IPS-18a (cell line): ENCODE data around the gene KIF1A.
"Not testable (repeated sequence)": the region's sequence is repeated elsewhere in the genome, so short reads cannot be mapped to it uniquely, and the experiment has no call there.

Experiments used
- H3K27ac ChIP-seq: one replicate; pipeline ENCODE4 v1.5.1; 2013; ENCODE audit warnings: low read length
- H3K27me3 ChIP-seq: one replicate; pipeline ENCODE4 v1.6.1; 2013; ENCODE audit warnings: mild to moderate bottlenecking, low read length; ENCODE audit not compliant: control insufficient read depth, insufficient read depth
- H3K36me3 ChIP-seq: one replicate; pipeline ENCODE4 v1.6.1; 2013; ENCODE audit warnings: low read depth, low read length; ENCODE audit not compliant: control insufficient read depth
- H3K4me1 ChIP-seq: one replicate; pipeline ENCODE4 v1.6.1; 2013; ENCODE audit warnings: low read depth, low read length; ENCODE audit not compliant: control insufficient read depth
- H3K4me3 ChIP-seq: one replicate; pipeline ENCODE4 v1.5.1; 2013; ENCODE audit warnings: low read length
- H3K9ac ChIP-seq: one replicate; pipeline ENCODE4 v1.6.1; 2013; ENCODE audit warnings: mild to moderate bottlenecking, low read length, moderate library complexity
- H3K9me3 ChIP-seq: one replicate; pipeline ENCODE4 v1.6.1; 2013; ENCODE audit warnings: low read depth, low read length; ENCODE audit not compliant: control insufficient read depth

The KIF1A gene

DNA sequence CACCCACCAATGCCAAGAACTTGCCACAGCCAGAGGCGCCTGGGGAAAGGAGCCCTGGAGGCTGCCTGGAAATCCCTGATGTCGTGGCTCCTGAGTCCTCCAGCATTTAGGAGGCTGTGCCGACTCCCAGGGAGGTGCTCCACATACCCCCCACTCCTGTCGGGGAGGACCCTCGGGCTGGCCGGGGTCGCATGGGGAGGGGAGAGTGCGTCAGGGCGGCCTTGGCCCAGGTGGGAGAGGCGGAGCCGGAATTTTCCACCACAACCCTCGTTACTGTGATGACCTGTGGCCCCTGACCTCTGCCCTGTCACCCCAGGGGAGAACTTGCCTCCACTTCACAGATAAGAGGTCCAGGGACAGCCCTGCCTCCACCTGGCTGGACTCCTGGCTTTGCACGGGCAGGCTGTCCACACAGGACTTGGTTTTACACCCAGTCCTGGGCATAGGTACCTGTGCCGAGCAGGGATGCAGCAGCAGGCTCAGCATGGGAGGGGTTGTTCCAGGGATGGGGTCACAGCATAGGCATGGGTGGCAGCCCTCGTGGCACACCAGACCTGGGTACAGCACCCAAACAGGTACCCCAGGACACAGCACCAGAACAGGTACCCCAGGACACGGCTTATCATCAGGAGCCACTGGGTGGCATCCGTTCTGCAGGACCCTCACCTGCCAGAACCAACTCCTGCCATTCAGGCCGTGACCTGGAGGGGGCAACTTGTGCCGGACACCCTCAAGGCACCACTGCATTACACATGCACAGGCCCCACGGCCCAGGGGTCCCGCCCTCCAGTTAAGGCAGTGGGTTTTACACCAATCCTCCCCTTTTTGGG lies 36.3 kb upstream of the KIF1A start:
- Histone ChIP-seq H3K27ac (no peak overlapping the region), H3K9ac (no peak overlapping the region), H3K36me3 (no peaks in the 10 kb centered on the region), H3K9me3 (no peaks in the 10 kb centered on the region), H3K4me1 (peaks cover 2% of the 10 kb centered on the region), H3K4me3 (no peak overlapping the region), H3K27me3 (no peaks in the 10 kb centered on the region)

DNA sequence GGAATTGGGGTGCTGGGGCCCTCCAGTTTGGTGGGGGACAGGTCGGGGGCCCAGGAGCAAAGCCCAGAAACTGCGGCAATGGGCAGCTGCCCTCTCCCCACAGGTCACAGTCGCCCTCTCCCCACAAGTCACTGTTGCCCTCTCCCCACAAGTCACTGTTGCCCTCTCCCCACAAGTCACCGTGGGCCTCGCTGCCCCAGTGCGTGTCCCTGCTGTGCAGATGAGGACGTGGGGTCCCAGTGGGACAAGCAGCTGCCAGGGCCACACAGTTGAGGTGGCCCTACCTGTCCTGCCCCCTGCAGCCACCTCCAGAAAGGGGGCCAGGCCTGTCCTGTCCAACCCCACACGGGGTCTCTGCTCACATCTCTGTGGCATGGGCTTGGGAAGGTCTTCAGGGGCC lies 35.7 kb upstream of the KIF1A start:
- H3K4me1 ChIP-seq: peaks cover 3% of the 10 kb centered on the region
- H3K27me3 ChIP-seq: no peaks in the 10 kb centered on the region
- H3K27ac ChIP-seq: no peak overlapping the region
- H3K9ac ChIP-seq: no peak overlapping the region
- H3K36me3 ChIP-seq: no peaks in the 10 kb centered on the region
- H3K9me3 ChIP-seq: no peaks in the 10 kb centered on the region
- no peak overlapping the region for H3K4me3 ChIP-seq

DNA sequence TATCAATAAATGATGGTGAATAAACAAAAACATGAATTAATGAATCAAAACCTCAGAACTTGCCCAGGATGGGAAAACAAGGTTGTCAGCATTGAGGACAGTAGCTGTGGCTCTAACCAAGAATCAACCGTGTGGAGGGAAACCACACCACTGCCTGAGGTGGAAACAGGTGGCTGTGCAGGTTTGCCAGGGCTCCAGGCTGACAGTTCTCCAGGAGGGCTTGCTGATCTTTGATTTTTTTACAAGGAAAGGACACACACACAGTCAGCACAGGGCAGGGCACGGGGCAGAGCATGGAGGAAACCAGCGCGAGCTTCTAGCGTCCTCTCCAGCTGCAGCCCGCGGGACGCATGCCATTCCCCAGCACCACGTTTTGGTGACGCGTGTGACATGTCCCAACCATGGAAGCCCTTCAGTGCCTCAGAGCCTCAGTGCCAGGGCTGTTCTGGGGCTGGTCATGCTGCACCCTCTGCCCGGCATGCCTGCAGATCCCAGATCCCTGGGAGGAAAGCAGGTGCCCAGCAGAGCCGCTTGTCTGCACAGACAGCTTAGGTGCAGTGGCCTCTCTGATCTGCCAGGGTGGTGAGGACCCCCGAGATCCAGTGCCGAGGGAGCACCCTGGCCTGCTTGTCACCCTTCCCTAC lies 32.8 kb upstream of the KIF1A start:
- peaks cover 3% of the 10 kb centered on the region for H3K4me1 ChIP-seq
- no peak overlapping the region for H3K27ac ChIP-seq
- no peak overlapping the region for H3K9ac ChIP-seq
- H3K36me3 ChIP-seq: no peaks in the 10 kb centered on the region
- H3K4me3 ChIP-seq: no peak overlapping the region
- no peaks in the 10 kb centered on the region for H3K27me3 ChIP-seq
- no peaks in the 10 kb centered on the region for H3K9me3 ChIP-seq

- Histone ChIP-seq H3K27me3 (no peaks in the 10 kb centered on the region), H3K4me3 (no peak overlapping the region), H3K9me3 (no peaks in the 10 kb centered on the region), H3K36me3 (no peaks in the 10 kb centered on the region), H3K27ac (no peak overlapping the region), H3K4me1 (peaks cover 6% of the 10 kb centered on the region), H3K9ac (no peak overlapping the region)
These were observed 31.3 kb upstream of the KIF1A start for GRCh38 chr2:240851078-240851991.

DNA sequence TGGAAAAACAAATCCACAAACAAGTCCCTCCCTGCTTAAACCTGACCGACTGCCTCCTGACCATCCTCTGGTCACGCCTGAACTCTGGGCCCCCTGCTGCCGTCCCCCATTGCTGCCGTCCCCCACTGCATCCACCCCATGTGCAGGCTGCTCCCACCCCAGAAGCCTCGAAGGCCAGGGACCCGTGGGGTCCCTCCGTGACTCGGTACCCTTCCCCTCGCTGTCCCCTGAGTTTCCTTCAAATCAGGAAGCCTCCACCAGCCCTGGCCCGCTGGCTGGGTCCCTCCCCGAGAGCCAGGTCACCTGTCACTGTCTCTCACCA lies 30.7 kb upstream of the KIF1A start:
- no peak overlapping the region for H3K4me3 ChIP-seq
- H3K9me3 ChIP-seq: no peaks in the 10 kb centered on the region
- H3K36me3 ChIP-seq: no peaks in the 10 kb centered on the region
- no peaks in the 10 kb centered on the region for H3K27me3 ChIP-seq
- H3K27ac ChIP-seq: no peak overlapping the region
- no peak overlapping the region for H3K9ac ChIP-seq
- peaks cover 6% of the 10 kb centered on the region for H3K4me1 ChIP-seq

DNA sequence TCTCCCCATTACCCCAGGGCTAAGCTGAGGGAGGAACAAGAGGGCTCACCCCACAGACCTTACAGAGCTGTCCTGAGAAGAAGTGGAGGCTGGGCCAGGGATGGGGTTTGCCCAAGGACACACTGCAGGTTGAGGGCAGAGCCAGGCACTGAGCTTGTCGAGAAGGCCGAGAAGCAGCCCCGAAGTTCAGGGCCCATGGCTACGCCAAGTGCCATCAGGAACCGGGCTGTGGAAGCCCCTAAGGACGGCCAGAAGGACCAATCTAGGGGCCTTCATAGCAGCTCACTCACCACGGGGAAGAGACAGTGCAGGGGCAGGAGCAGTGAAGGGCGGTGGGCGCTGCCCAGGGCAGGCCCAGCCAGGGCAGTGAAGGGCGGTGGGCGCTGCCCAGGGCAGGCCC lies 30.0 kb upstream of the KIF1A start:
- no peak overlapping the region for H3K27ac ChIP-seq
- peaks cover 6% of the 10 kb centered on the region for H3K4me1 ChIP-seq
- no peak overlapping the region for H3K9ac ChIP-seq
- no peaks in the 10 kb centered on the region for H3K36me3 ChIP-seq
- no peaks in the 10 kb centered on the region for H3K9me3 ChIP-seq
- H3K27me3 ChIP-seq: no peaks in the 10 kb centered on the region
- no peak overlapping the region for H3K4me3 ChIP-seq

DNA sequence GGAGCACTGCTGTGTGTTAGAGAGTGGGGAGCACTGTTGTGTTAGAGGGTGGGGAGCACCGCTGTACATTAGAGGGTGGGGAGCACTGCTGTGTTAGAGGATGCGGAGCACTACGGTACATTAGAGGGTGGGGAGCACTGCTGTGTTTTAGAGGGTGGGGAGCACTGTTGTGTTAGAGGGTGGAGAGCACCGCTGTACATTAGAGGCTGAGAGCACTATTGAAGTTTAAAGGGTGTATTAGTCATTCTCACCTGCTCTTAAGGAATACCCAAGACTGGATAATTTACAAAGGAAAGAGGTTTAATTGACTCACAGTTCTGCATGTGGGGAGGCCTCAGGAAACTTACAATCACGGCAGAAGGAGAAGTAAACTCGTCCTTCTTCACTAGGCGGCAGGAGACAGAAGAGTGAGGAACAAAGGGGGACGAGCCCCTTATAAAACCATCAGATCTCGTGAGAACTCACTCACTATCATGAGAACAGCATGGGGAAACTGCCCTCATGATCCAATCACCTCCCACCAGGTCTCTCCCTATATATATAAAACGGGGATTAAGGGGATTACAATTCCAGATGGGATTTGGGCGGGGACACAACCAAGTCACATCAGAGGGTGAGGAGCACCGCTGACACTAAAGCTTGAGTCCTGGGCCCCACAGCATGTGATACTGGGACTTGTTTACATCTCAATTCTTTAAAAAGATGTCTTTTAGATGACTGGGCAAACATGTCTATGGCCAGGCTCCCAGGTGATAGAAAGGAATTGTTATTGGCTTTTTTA lies 29.1 kb upstream of the KIF1A start:
- Histone ChIP-seq H3K4me3 (no peak overlapping the region), H3K9ac (no peak overlapping the region), H3K4me1 (peaks cover 11% of the 10 kb centered on the region), H3K36me3 (no peaks in the 10 kb centered on the region), H3K27me3 (no peaks in the 10 kb centered on the region), H3K27ac (no peak overlapping the region), H3K9me3 (no peaks in the 10 kb centered on the region)

- H3K4me1 ChIP-seq: peaks cover 19% of the 10 kb centered on the region
- no peaks in the 10 kb centered on the region for H3K36me3 ChIP-seq
- no peak overlapping the region for H3K27ac ChIP-seq
- H3K4me3 ChIP-seq: no peak overlapping the region
- no peaks in the 10 kb centered on the region for H3K27me3 ChIP-seq
- H3K9ac ChIP-seq: no peak overlapping the region
- H3K9me3 ChIP-seq: no peaks in the 10 kb centered on the region
These were observed 27.8 kb upstream of the KIF1A start for GRCh38 chr2:240847817-240848216.

GRCh38 chr2:240846873-240847595 lies 27.0 kb upstream of the KIF1A start:
- Histone ChIP-seq H3K9ac (no peak overlapping the region), H3K4me1 (peaks cover 19% of the 10 kb centered on the region), H3K27me3 (no peaks in the 10 kb centered on the region), H3K9me3 (no peaks in the 10 kb centered on the region), H3K36me3 (no peaks in the 10 kb centered on the region), H3K27ac (no peak overlapping the region), H3K4me3 (no peak overlapping the region)

DNA sequence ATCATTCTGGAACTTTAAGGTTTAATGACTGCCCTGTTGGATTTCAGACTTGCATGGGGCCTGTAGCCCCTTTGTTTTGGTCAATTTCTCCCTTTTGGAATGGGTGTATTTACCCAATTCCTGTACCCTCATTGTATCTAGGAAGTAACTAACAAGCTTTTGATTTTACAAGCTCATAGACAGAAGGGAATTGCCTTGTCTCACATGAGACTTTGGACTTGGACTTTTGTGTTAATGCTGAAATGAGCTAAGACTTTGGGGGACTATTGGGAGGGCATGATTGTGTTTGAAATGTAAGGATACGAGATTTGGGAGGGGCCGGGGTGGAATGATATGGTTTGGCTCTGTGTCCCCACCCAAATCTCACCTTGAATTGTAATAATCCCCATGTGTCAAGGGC lies 26.3 kb upstream of the KIF1A start:
- H3K4me1 ChIP-seq: peaks cover 16% of the 10 kb centered on the region
- not testable (repeated sequence) for H3K9ac ChIP-seq, H3K27me3 ChIP-seq, H3K27ac ChIP-seq, H3K36me3 ChIP-seq, H3K9me3 ChIP-seq, H3K4me3 ChIP-seq
